H1 (cell line): ENCODE data around the gene UBE2G2. TPM values are rescaled to one million over a fixed set of nuclear protein-coding genes. Genes with fewer than 3 reads are reported as not detected.

Source experiments
- CTCF ChIA-PET: fragments of 300-600 bp; sonication (Branson Sonifier 250); formaldehyde crosslinking; loops from one replicate; lab custom pipeline; 2021; ENCODE audit not compliant: partially characterized antibody; lab: Charles Lee
- POLR2A ChIA-PET: fragments of 300-600 bp; sonication (Branson Sonifier 250); formaldehyde crosslinking; loops from one replicate; lab custom pipeline; 2021; ENCODE audit warnings: inconsistent platforms; ENCODE audit not compliant: partially characterized antibody; lab: Charles Lee
- DNase-seq, 2 experiments: peaks; one replicate each; pipeline versions ENCODE4 v3.0.0 to v3.0.0-alpha.2; 2010 to 2022; ENCODE audit warnings: low spot score in 2 of 2, low read depth in 1 of 2, mixed read lengths in 1 of 2
- FAIRE-seq: peaks from 2 replicates; lab custom pipeline; 2011; peaks lifted over from hg19 to GRCh38; lab: Jason Lieb, UNC
- H2AFZ ChIP-seq: 2 replicates; pipeline ENCODE4 v1.8.1; 2012; ENCODE audit warnings: low read length, inconsistent platforms
- H2AK5ac ChIP-seq: 2 replicates; pipeline ENCODE4 v1.6.1; 2013; ENCODE audit warnings: low read depth, low read length
- H2BK120ac ChIP-seq: replicated peaks from 2 replicates; pipeline ENCODE3; 2013; ENCODE audit warnings: low read depth, low read length, inconsistent platforms
- H2BK12ac ChIP-seq: 2 replicates; pipeline ENCODE4 v1.6.1; 2013; ENCODE audit warnings: low read depth, low read length
- H2BK15ac ChIP-seq: 2 replicates; pipeline ENCODE4 v1.6.1; 2013; ENCODE audit warnings: low read length
- H2BK20ac ChIP-seq: 2 replicates; pipeline ENCODE4 v1.6.1; 2013; ENCODE audit warnings: low read length
- H2BK5ac ChIP-seq: 2 replicates; pipeline ENCODE4 v1.6.1; 2013; ENCODE audit warnings: low read depth, low read length
- H3K14ac ChIP-seq: 2 replicates; pipeline ENCODE4 v1.6.1; 2013; ENCODE audit warnings: inconsistent platforms; ENCODE audit not compliant: insufficient read length
- H3K18ac ChIP-seq: 2 replicates; pipeline ENCODE4 v1.6.1; 2013; ENCODE audit warnings: low read length; ENCODE audit errors: extremely low read depth
- H3K23ac ChIP-seq: 2 replicates; pipeline ENCODE4 v1.6.1; 2013; ENCODE audit warnings: inconsistent platforms; ENCODE audit not compliant: insufficient read length
- H3K23me2 ChIP-seq: 2 replicates; pipeline ENCODE4 v1.6.1; 2013; ENCODE audit warnings: low read depth, low read length
- H3K27ac ChIP-seq: 2 replicates; pipeline ENCODE4 v1.6.1; 2011; ENCODE audit warnings: low read depth, low read length, inconsistent platforms
- H3K27me3 ChIP-seq, 4 experiments: replicated peaks in 1 of 4; 1 replicate in 1 of 4; 2 replicates in 3 of 4; pipeline versions ENCODE4 v1.6.1 to v1.8.1; 2011 to 2013; ENCODE audit warnings: low read length in 3 of 4, mild to moderate bottlenecking in 3 of 4, inconsistent platforms in 2 of 4, mixed read lengths in 2 of 4, moderate library complexity in 1 of 4; ENCODE audit not compliant: control insufficient read depth in 3 of 4, insufficient read depth in 3 of 4; ENCODE audit errors: extremely low read depth in 1 of 4
- H3K36me3 ChIP-seq, 4 experiments: 2 replicates each; pipeline versions ENCODE4 v1.6.1 to v1.8.1; 2011 to 2013; ENCODE audit warnings: mild to moderate bottlenecking in 4 of 4, low read length in 3 of 4, moderate library complexity in 2 of 4, control low read depth in 1 of 4, inconsistent platforms in 1 of 4; ENCODE audit not compliant: insufficient read depth in 4 of 4, control insufficient read depth in 2 of 4
- H3K4ac ChIP-seq: replicated peaks from 2 replicates; pipeline ENCODE3; 2013; ENCODE audit warnings: low read length, low read depth, mixed read lengths, inconsistent platforms; ENCODE audit not compliant: insufficient read length
- H3K4me1 ChIP-seq, 4 experiments: replicated peaks in 1 of 4; 1 replicate in 1 of 4; 2 replicates in 3 of 4; pipeline versions ENCODE4 v1.6.1 to v1.8.1; 2011 to 2013; ENCODE audit warnings: low read length in 3 of 4, inconsistent platforms in 2 of 4, mixed read lengths in 1 of 4; ENCODE audit not compliant: insufficient read depth in 4 of 4, control insufficient read depth in 3 of 4
- H3K4me2 ChIP-seq, 2 experiments: 2 replicates each; pipeline versions ENCODE4 v1.6.1 to v1.8.1; 2011 to 2013; ENCODE audit warnings: low read depth in 2 of 2, low read length in 2 of 2, control low read depth in 1 of 2, inconsistent platforms in 1 of 2, mild to moderate bottlenecking in 1 of 2; ENCODE audit not compliant: insufficient read depth in 1 of 2
- H3K4me3 ChIP-seq, 4 experiments: fragments of 200-600, 300-600 bp in 1 of 4; sonication (generic), shearing (Covaris generic), sonication (Bioruptor Twin) in 1 of 4; 2 replicates each; pipeline versions ENCODE4 v1.5.1 to v1.8.1; 2011 to 2016; ENCODE audit warnings: low read length in 4 of 4, low read depth in 3 of 4, control low read depth in 2 of 4, inconsistent platforms in 2 of 4, mild to moderate bottlenecking in 2 of 4, mixed read lengths in 1 of 4, moderate library complexity in 1 of 4; ENCODE audit not compliant: insufficient read depth in 2 of 4; ENCODE audit errors: extremely low read depth in 1 of 4
- H3K56ac ChIP-seq: replicated peaks from 2 replicates; pipeline ENCODE3; 2013; ENCODE audit warnings: low read depth, mild to moderate bottlenecking, mixed read lengths, low read length, inconsistent platforms; ENCODE audit not compliant: insufficient read length
- H3K79me1 ChIP-seq: 2 replicates; pipeline ENCODE4 v1.6.1; 2013; ENCODE audit warnings: low read depth, low read length, control low read depth
- H3K79me2 ChIP-seq, 2 experiments: 2 replicates each; pipeline versions ENCODE4 v1.6.1 to v1.8.1; 2012 to 2013; ENCODE audit warnings: low read length in 2 of 2, mild to moderate bottlenecking in 2 of 2, inconsistent platforms in 1 of 2; ENCODE audit not compliant: insufficient read depth in 2 of 2, control insufficient read depth in 1 of 2
- H3K9ac ChIP-seq, 4 experiments: replicated peaks in 1 of 4; 1 replicate in 1 of 4; 2 replicates in 3 of 4; pipeline versions ENCODE4 v1.6.1 to v1.8.1; 2011 to 2013; ENCODE audit warnings: low read depth in 3 of 4, low read length in 3 of 4, control low read depth in 2 of 4, mild to moderate bottlenecking in 2 of 4, moderate library complexity in 2 of 4, inconsistent platforms in 1 of 4; ENCODE audit errors: extremely low read depth in 1 of 4
- H3K9me3 ChIP-seq, 2 experiments: 2 replicates each; pipeline versions ENCODE4 v1.6.1 to v1.8.1; 2012 to 2013; ENCODE audit warnings: mild to moderate bottlenecking in 2 of 2, moderate library complexity in 2 of 2, control low read depth in 1 of 2, inconsistent platforms in 1 of 2, low read depth in 1 of 2, low read length in 1 of 2, mixed read lengths in 1 of 2; ENCODE audit not compliant: insufficient read depth in 2 of 2
- H4K20me1 ChIP-seq, 2 experiments: replicated peaks in 1 of 2; 2 replicates each; pipeline versions ENCODE3 to v1.8.1; 2011 to 2013; ENCODE audit warnings: inconsistent platforms in 2 of 2, low read length in 2 of 2, mild to moderate bottlenecking in 1 of 2; ENCODE audit not compliant: insufficient read depth in 2 of 2, control insufficient read depth in 1 of 2
- H4K5ac ChIP-seq: 2 replicates; pipeline ENCODE4 v1.6.1; 2013; ENCODE audit warnings: low read length, low read depth, mixed read lengths, inconsistent platforms; ENCODE audit not compliant: insufficient read length
- H4K8ac ChIP-seq: 2 replicates; pipeline ENCODE4 v1.8.0; 2013; ENCODE audit warnings: mild to moderate bottlenecking, moderate library complexity, low read length, inconsistent platforms; ENCODE audit not compliant: insufficient read depth; ENCODE audit errors: extremely low read depth
- H4K91ac ChIP-seq: replicated peaks from 2 replicates; pipeline ENCODE3; 2013; ENCODE audit warnings: low read length, mixed read lengths, inconsistent platforms; ENCODE audit not compliant: insufficient read length
- CHD1 ChIP-seq: IDR thresholded peaks from 2 replicates; pipeline ENCODE4 v1.6.1; 2012; ENCODE audit warnings: low read depth, low read length, improper control_type of control experiment
- CTCF ChIP-seq, 3 experiments: IDR thresholded peaks; 1 replicate in 2 of 3; 2 replicates in 1 of 3; pipeline versions ENCODE4 v1.5.1 to v1.6.1; 2011; ENCODE audit warnings: low read length in 3 of 3, mild to moderate bottlenecking in 3 of 3, inconsistent platforms in 2 of 3, low read depth in 1 of 3, moderate library complexity in 1 of 3; ENCODE audit not compliant: insufficient read depth in 1 of 3; ENCODE audit errors: control extremely low read depth in 1 of 3
- EZH2 ChIP-seq: fragments of 200-600 bp; sonication (generic); IDR thresholded peaks from 2 replicates; pipeline ENCODE4 v1.7.1; 2012; ENCODE audit warnings: low read depth, mild to moderate bottlenecking, moderate library complexity, low read length, inconsistent platforms; ENCODE audit not compliant: severe bottlenecking
- NANOG ChIP-seq: IDR thresholded peaks from 2 replicates; pipeline ENCODE4 v1.6.1; 2011; ENCODE audit warnings: low read length, low read depth, mild to moderate bottlenecking, inconsistent platforms; ENCODE audit not compliant: insufficient read depth, poor library complexity, severe bottlenecking
- RNF2 ChIP-seq: fragments of 200-900, 300-1000 bp; sonication (generic); IDR thresholded peaks from 2 replicates; pipeline ENCODE4 v1.7.1; 2016; ENCODE audit warnings: borderline replicate concordance, low read depth, mild to moderate bottlenecking, antibody characterized with exemption, low read length; ENCODE audit not compliant: poor library complexity, severe bottlenecking; ENCODE audit errors: missing control alignments
- RXRA ChIP-seq: IDR thresholded peaks from 2 replicates; pipeline ENCODE4 v1.6.1; 2011; ENCODE audit warnings: low read depth, mild to moderate bottlenecking, low read length, moderate library complexity; ENCODE audit not compliant: insufficient read depth
- SIN3A ChIP-seq, 2 experiments: IDR thresholded peaks in 1 of 2; conservative IDR thresholded peaks in 1 of 2; 2 replicates each; pipeline ENCODE4 v1.6.1; 2011 to 2012; ENCODE audit warnings: low read length in 2 of 2, improper control_type of control experiment in 1 of 2, low read depth in 1 of 2, mild to moderate bottlenecking in 1 of 2
- SIRT6 ChIP-seq: IDR thresholded peaks from one replicate; pipeline ENCODE4 v1.7.1; 2012; ENCODE audit warnings: low read length, inconsistent platforms
- SRF ChIP-seq: IDR thresholded peaks from 2 replicates; pipeline ENCODE4 v1.6.1; 2011; ENCODE audit warnings: mild to moderate bottlenecking, low read depth, low read length, moderate library complexity
- ZNF274 ChIP-seq: IDR thresholded peaks from 2 replicates; pipeline ENCODE4 v1.7.0; 2012; ENCODE audit warnings: low read length, borderline replicate concordance; ENCODE audit errors: extremely low read depth
- WGBS, 2 experiments: shearing (Covaris generic) in 1 of 2; methylation state at CpG; one replicate each; pipeline versions ENCODE4 v1.1.6 to v1.1.7; 2013 to 2015; ENCODE audit warnings: low lambda C conversion rate in 2 of 2, mixed read lengths in 2 of 2, inconsistent platforms in 1 of 2, low coverage in 1 of 2, missing lambda C conversion rate in 1 of 2; ENCODE audit not compliant: insufficient replicate concordance in 2 of 2, insufficient coverage in 1 of 2, insufficient read length in 1 of 2; ENCODE audit errors: extremely low coverage in 1 of 2, missing lambda C conversion rate in 1 of 2; 5-methylcytosine and 5-hydroxymethylcytosine counted together
- polyA plus RNA-seq, 7 experiments: library from polyadenylated mRNA; depleted of rRNA in 3 of 7; stranded (reverse) in 5 of 7; unstranded in 2 of 7; fragments of >200 nt in 5 of 7; fragments of 200-250 nt in 2 of 7; gene quantifications; 1 replicate in 5 of 7; 2 replicates in 1 of 7; 4 replicates in 1 of 7; pipeline versions ENCODE4 v1.2.1 to v1.2.3, GENCODE V29; 2011 to 2013; ENCODE audit warnings: missing spikeins in 2 of 7, mixed read lengths in 2 of 7
- total RNA-seq: library from RNA; stranded (reverse); fragmentation: NEBNext Ultra II Directional; extraction: Animal tissue kit (Norgen Biotek cat#: 25700); gene quantifications from 2 replicates; pipeline ENCODE4 v1.2.1, GENCODE V29; 2021

UBE2G2 gene
- total and polyA plus RNA-seq, 2 of the 8 experiments (the other 6 are each of a cell fraction or from before 2014, with no cell fraction given) = 96.3 to 101 TPM

DNA sequence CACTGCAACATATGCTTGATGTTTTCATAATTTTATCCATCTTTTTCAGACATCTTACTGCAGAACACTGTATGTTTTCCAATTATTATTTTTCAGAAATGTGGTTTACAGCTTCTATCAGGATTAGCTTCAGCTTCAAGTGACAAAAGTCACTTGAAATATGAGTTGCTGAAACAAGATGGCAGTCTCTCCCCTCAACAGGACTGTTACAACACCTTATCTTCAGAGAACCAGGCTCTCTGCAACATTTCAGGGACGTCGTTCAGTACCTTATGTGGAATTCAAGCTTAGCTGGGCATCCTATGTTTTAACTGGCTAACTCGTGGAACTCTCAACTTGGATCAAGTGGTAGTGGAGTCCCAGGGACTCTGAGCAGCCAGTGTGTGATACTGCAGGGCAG lies 2.0 kb upstream of the UBE2G2 start:
- Histone ChIP-seq H4K20me1 (peaks cover 6% of the 10 kb centered on the region in 2 experiments), H3K79me1 (peaks cover 2% of the 10 kb centered on the region; the same call in 1 of the 2 replicates), H2BK20ac (no peak overlapping the region), H3K23me2 (peaks cover 5% of the 10 kb centered on the region), H2AK5ac (no peak overlapping the region), H4K8ac (no peak overlapping the region), H3K4me2 (no peak overlapping the region), H3K23ac (no peak overlapping the region), H4K91ac (no peak overlapping the region), H3K56ac (no peak overlapping the region), H3K36me3 (peaks cover 0 to 30% (median 19%) of the 10 kb centered on the region in 4 experiments; a peak in 7 of 8 replicates), H3K27ac (no peak overlapping the region), H2BK15ac (no peak overlapping the region), H3K4me1 (peaks cover 0 to 12% (median 1%) of the 10 kb centered on the region in 4 experiments; a peak in 3 of 7 replicates), H3K14ac (no peak overlapping the region), H3K9ac (no peak overlapping the region), H3K18ac (no peak overlapping the region), H2BK12ac (no peak overlapping the region), H3K9me3 (no peaks in the 10 kb centered on the region), H2AFZ (no peak overlapping the region), H2BK5ac (no peak overlapping the region), H3K4me3 (no peak overlapping the region), H3K79me2 (peaks cover 9 to 28% of the 10 kb centered on the region in 2 experiments), H3K4ac (no peak overlapping the region), H4K5ac (no peak overlapping the region), H3K27me3 (no peaks in the 10 kb centered on the region), H2BK120ac (no peak overlapping the region)
- DNase-seq = no peak
- POLR2A ChIA-PET = interaction anchor here (1.0 to 8.0 kb wide), 4 partner anchors 10 to 310 kb away, joined by 3 to 72 read pairs (median 6); no protein-coding TSS in a partner anchor
- FAIRE-seq = no peak
- 100% methylated on average over 3 of the region's 3 CpGs; no CpG with 5 or more reads in 1 of the 2 experiments for WGBS, 2 experiments
- CTCF ChIA-PET = interaction anchor here (0.6 to 3.1 kb wide), 5 partner anchors 9 to 372 kb away, joined by 3 to 12 read pairs (median 3); no protein-coding TSS in a partner anchor
- TF ChIP-seq NANOG (no peak), SIN3A (conservative IDR thresholded peaks at IDR 0.05 in 1 of 2, IDR thresholded peaks at IDR 0.05 in 1 of 2; ENCODE audit: low read depth in 1 of 2, low read length in 2 of 2) (no peak), CTCF (IDR thresholded peaks at IDR 0.05; ENCODE audit: control extremely low read depth in 1 of 3, insufficient read depth in 1 of 3, low read depth in 1 of 3, low read length in 3 of 3) (no peak), RXRA (no peak), CHD1 (no peak), EZH2 (no peak), SIRT6 (no peak), SRF (no peak), ZNF274 (no peak), RNF2 (no peak)
